Midbrain (tissue), 1 donor: Measurements from ENCODE around the gene TMC8.
"Not testable (repeated sequence)": the region's sequence is repeated elsewhere in the genome, so short reads cannot be mapped to it uniquely, and the experiment has no call there.

ENCODE experiments used
- DNase-seq: peaks from one replicate; lab custom pipeline; 2025; lab: John Stamatoyannopoulos, UW

Gene TMC8

GRCh38 chr17:78110363-78111015 is 20.1 kb upstream of the TMC8 start:
- DNase-seq = peak; percentile 19

- DNase-seq = no peak
Observed at GRCh38 chr17:78111016-78111726, 19.4 kb upstream of the TMC8 start.

GRCh38 chr17:78111727-78112517 is 18.6 kb upstream of the TMC8 start:
- no peak for DNase-seq

GRCh38 chr17:78112518-78113471 is 17.8 kb upstream of the TMC8 start:
- peak; percentile 81 for DNase-seq

- no peak for DNase-seq
Observed at GRCh38 chr17:78113804-78114785, 16.5 kb upstream of the TMC8 start.

GRCh38 chr17:78114831-78115723 is 15.5 kb upstream of the TMC8 start:
- DNase-seq = peak; percentile 96

GRCh38 chr17:78115803-78116202 is 14.8 kb upstream of the TMC8 start:
- not testable (repeated sequence) for DNase-seq

- DNase-seq = no peak
Observed at GRCh38 chr17:78116411-78116810, 14.2 kb upstream of the TMC8 start.

- DNase-seq = peak; percentile 69
Observed at GRCh38 chr17:78117027-78117981, 13.3 kb upstream of the TMC8 start.

GRCh38 chr17:78118801-78119241 is 11.8 kb upstream of the TMC8 start:
- DNase-seq = no peak

GRCh38 chr17:78120537-78120936 is 10.0 kb upstream of the TMC8 start:
- no peak for DNase-seq

GRCh38 chr17:78120971-78121800 is 9.4 kb upstream of the TMC8 start:
- DNase-seq = no peak

- no peak for DNase-seq
Observed at GRCh38 chr17:78121801-78122215, 8.8 kb upstream of the TMC8 start.

GRCh38 chr17:78122216-78122930 is 8.2 kb upstream of the TMC8 start:
- no peak for DNase-seq

GRCh38 chr17:78122931-78123249 is 7.7 kb upstream of the TMC8 start:
- no peak for DNase-seq

GRCh38 chr17:78123258-78123929 is 7.2 kb upstream of the TMC8 start:
- no peak for DNase-seq
